K562 (cell line): Measurements from ENCODE around the gene MYH3. TPM values are rescaled to one million over a fixed set of nuclear protein-coding genes. Genes with fewer than 3 reads are reported as not detected.

Source experiments
- ETS2 ChIP-seq: IDR thresholded peaks from 2 replicates; pipeline ENCODE4 v1.6.1; 2016; ENCODE audit warnings: borderline replicate concordance, missing genetic modification characterization, mild to moderate bottlenecking, moderate library complexity, missing compliant biosample characterization; ENCODE audit not compliant: poor library complexity, severe bottlenecking
- RBM25 ChIP-seq: fragments of 200-400 bp; formaldehyde crosslinking; IDR thresholded peaks from 2 replicates; pipeline ENCODE4 v1.6.1; 2018; ENCODE audit warnings: low read length, low read depth, moderate library complexity; ENCODE audit not compliant: severe bottlenecking
- SP2 ChIP-seq: IDR thresholded peaks from 2 replicates; pipeline ENCODE4 v1.6.1; 2011; ENCODE audit warnings: mild to moderate bottlenecking, low read depth, low read length, moderate library complexity; ENCODE audit not compliant: poor library complexity, severe bottlenecking; ENCODE audit errors: extremely low read depth
- SRSF1 ChIP-seq: fragments of 200-400 bp; formaldehyde crosslinking; IDR thresholded peaks from 2 replicates; pipeline ENCODE4 v1.6.1; 2017; ENCODE audit warnings: mild to moderate bottlenecking, low read depth, low read length, moderate library complexity
- polyA plus RNA-seq, 8 experiments: library from polyadenylated mRNA; depleted of rRNA in 4 of 8; stranded (reverse) in 5 of 8; unstranded in 3 of 8; fragments of >200 nt; fragmentation: Nextera tagmentation in 2 of 8; fragmentation: Illumina TruSeq in 1 of 8; extraction: Ambion mirVana in 2 of 8; extraction: Trizol in 1 of 8; gene quantifications; 2 replicates each; pipeline versions ENCODE4 v1.2.1 to v1.2.3, GENCODE V29; 2011 to 2014; ENCODE audit warnings: inconsistent platforms in 1 of 8, missing spikeins in 1 of 8
- total RNA-seq, 7 experiments: library from RNA; depleted of rRNA in 6 of 7; stranded (reverse); fragments of >200 nt in 6 of 7; fragmentation: Illumina TruSeq in 2 of 7; extraction: Trizol in 2 of 7; gene quantifications; 2 replicates each; pipeline versions ENCODE4 v1.2.1 to v1.2.3, GENCODE V29; 2011 to 2021; ENCODE audit warnings: low replicate concordance in 1 of 7
- TF ChIP-seq, protein P1 (sequence below), 3 experiments: IDR thresholded peaks in 2 of 3; conservative IDR thresholded peaks in 1 of 3; 2 replicates each; pipeline ENCODE4 v1.5.1; 2011 to 2012; ENCODE audit warnings: low read length in 3 of 3, mild to moderate bottlenecking in 3 of 3, control low read depth in 2 of 3, improper control_type of control experiment in 1 of 3, inconsistent platforms in 1 of 3, low read depth in 1 of 3, mixed read lengths in 1 of 3, moderate library complexity in 1 of 3; ENCODE audit not compliant: insufficient read depth in 2 of 3
- TF ChIP-seq, protein P2 (sequence below): IDR thresholded peaks from 2 replicates; pipeline ENCODE4 v1.6.1; 2014; ENCODE audit warnings: antibody characterized with exemption
- TF ChIP-seq, protein P3 (sequence below): fragments of 250-450 bp; sonication (Bioruptor Pico); IDR thresholded peaks from 2 replicates; pipeline ENCODE4 v1.9.0; 2021; ENCODE audit warnings: mild to moderate bottlenecking, inconsistent platforms
- TF ChIP-seq, protein P4 (sequence below): fragments of 450-650 bp; IDR thresholded peaks from 2 replicates; pipeline ENCODE4 v1.7.0; 2016; ENCODE audit warnings: borderline replicate concordance

Gene MYH3
- total and polyA plus RNA-seq, 9 of the 15 experiments (the other 6 are each of a cell fraction or from before 2014, with no cell fraction given) = 0.24 to 0.75 (median 0.40) TPM; not detected in 1

DNA sequence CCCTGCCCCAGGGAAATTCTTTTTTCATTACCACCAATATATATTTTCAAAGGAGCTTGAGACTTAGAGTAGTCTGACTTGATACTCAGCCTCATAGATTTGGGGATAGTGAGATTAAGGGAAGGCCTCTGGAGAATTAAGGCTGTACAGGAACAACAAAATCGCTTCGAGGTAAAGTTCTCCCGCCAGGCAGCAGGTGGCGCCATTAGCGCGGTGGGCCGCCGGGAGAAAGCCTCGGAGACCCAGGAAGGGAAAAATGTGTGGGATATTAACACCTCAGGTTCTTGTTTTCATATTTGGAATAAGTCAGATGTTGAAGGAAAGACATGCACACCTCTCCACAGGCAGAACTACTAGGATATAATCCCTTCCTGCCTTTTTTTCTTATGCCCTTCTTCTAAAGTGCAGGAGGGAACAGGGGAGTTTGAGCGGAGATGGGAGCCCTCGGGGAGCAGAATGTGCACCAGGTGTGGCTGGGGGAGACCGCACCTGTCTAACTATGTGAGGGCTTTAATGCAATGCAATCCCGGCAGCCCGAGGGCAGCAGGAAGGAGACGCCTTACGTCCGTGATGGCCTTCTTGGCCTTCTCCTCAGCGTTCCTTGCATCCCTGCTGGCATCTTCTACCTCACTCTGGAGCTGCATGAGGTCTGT, 25.9 kb downstream of the MYH3 start (continued):
- TF ChIP-seq, protein P1, sequence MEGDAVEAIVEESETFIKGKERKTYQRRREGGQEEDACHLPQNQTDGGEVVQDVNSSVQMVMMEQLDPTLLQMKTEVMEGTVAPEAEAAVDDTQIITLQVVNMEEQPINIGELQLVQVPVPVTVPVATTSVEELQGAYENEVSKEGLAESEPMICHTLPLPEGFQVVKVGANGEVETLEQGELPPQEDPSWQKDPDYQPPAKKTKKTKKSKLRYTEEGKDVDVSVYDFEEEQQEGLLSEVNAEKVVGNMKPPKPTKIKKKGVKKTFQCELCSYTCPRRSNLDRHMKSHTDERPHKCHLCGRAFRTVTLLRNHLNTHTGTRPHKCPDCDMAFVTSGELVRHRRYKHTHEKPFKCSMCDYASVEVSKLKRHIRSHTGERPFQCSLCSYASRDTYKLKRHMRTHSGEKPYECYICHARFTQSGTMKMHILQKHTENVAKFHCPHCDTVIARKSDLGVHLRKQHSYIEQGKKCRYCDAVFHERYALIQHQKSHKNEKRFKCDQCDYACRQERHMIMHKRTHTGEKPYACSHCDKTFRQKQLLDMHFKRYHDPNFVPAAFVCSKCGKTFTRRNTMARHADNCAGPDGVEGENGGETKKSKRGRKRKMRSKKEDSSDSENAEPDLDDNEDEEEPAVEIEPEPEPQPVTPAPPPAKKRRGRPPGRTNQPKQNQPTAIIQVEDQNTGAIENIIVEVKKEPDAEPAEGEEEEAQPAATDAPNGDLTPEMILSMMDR (IDR thresholded peaks at IDR 0.05 in 2 of 3, conservative IDR thresholded peaks at IDR 0.05 in 1 of 3; ENCODE audit: insufficient read depth in 2 of 3, low read depth in 1 of 3, low read length in 3 of 3) = peak; percentile 63 to 76 (median 72)
- TF ChIP-seq ETS2 (tag) (no peak), SRSF1 (no peak), SP2 (no peak), RBM25 (no peak)
- TF ChIP-seq, protein P2, sequence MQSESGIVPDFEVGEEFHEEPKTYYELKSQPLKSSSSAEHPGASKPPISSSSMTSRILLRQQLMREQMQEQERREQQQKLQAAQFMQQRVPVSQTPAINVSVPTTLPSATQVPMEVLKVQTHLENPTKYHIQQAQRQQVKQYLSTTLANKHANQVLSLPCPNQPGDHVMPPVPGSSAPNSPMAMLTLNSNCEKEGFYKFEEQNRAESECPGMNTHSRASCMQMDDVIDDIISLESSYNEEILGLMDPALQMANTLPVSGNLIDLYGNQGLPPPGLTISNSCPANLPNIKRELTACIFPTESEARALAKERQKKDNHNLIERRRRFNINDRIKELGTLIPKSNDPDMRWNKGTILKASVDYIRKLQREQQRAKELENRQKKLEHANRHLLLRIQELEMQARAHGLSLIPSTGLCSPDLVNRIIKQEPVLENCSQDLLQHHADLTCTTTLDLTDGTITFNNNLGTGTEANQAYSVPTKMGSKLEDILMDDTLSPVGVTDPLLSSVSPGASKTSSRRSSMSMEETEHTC = no peak
- TF ChIP-seq, protein P3, sequence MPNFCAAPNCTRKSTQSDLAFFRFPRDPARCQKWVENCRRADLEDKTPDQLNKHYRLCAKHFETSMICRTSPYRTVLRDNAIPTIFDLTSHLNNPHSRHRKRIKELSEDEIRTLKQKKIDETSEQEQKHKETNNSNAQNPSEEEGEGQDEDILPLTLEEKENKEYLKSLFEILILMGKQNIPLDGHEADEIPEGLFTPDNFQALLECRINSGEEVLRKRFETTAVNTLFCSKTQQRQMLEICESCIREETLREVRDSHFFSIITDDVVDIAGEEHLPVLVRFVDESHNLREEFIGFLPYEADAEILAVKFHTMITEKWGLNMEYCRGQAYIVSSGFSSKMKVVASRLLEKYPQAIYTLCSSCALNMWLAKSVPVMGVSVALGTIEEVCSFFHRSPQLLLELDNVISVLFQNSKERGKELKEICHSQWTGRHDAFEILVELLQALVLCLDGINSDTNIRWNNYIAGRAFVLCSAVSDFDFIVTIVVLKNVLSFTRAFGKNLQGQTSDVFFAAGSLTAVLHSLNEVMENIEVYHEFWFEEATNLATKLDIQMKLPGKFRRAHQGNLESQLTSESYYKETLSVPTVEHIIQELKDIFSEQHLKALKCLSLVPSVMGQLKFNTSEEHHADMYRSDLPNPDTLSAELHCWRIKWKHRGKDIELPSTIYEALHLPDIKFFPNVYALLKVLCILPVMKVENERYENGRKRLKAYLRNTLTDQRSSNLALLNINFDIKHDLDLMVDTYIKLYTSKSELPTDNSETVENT (CRISPR knock-in tag) = no peak
- TF ChIP-seq, protein P4, sequence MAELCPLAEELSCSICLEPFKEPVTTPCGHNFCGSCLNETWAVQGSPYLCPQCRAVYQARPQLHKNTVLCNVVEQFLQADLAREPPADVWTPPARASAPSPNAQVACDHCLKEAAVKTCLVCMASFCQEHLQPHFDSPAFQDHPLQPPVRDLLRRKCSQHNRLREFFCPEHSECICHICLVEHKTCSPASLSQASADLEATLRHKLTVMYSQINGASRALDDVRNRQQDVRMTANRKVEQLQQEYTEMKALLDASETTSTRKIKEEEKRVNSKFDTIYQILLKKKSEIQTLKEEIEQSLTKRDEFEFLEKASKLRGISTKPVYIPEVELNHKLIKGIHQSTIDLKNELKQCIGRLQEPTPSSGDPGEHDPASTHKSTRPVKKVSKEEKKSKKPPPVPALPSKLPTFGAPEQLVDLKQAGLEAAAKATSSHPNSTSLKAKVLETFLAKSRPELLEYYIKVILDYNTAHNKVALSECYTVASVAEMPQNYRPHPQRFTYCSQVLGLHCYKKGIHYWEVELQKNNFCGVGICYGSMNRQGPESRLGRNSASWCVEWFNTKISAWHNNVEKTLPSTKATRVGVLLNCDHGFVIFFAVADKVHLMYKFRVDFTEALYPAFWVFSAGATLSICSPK = no peak
